IPS-20b (cell line): ENCODE measurements around the gene RERE.
A peak's percentile ranks its signal among the peaks of the same experiment; 100 is the strongest.
"Not testable (repeated sequence)": the region's sequence is repeated elsewhere in the genome, so short reads cannot be mapped to it uniquely, and the experiment has no call there.

Source experiments
- H3K27ac ChIP-seq: one replicate; pipeline ENCODE4 v1.5.1; 2013; ENCODE audit warnings: low read length
- H3K27me3 ChIP-seq: 2 replicates; pipeline ENCODE4 v1.6.1; 2013; ENCODE audit warnings: mild to moderate bottlenecking, low read length, inconsistent platforms; ENCODE audit not compliant: insufficient read depth
- H3K36me3 ChIP-seq: 2 replicates; pipeline ENCODE4 v1.6.1; 2013; ENCODE audit warnings: low read depth, mild to moderate bottlenecking, inconsistent platforms, low read length, moderate library complexity; ENCODE audit not compliant: insufficient read depth
- H3K4me1 ChIP-seq: 2 replicates; pipeline ENCODE4 v1.6.1; 2013; ENCODE audit warnings: mild to moderate bottlenecking, control low read depth, inconsistent platforms, low read length, moderate library complexity; ENCODE audit not compliant: insufficient read depth
- H3K4me3 ChIP-seq: 2 replicates; pipeline ENCODE4 v1.5.1; 2013; ENCODE audit warnings: mild to moderate bottlenecking, low read length, inconsistent platforms
- H3K9ac ChIP-seq: 2 replicates; pipeline ENCODE4 v1.6.1; 2013; ENCODE audit warnings: low read depth, mild to moderate bottlenecking, inconsistent platforms, low read length, moderate library complexity
- H3K9me3 ChIP-seq: 2 replicates; pipeline ENCODE4 v1.6.1; 2013; ENCODE audit warnings: mild to moderate bottlenecking, low read depth, low read length, inconsistent platforms; ENCODE audit not compliant: insufficient read depth

The RERE gene

GRCh38 chr1:8745346-8745745 lies 72.1 kb downstream of the RERE start:
- Histone ChIP-seq H3K4me3 (no peak overlapping the region), H3K9me3 (no peaks in the 10 kb centered on the region; the same call in 1 of the 2 replicates), H3K36me3 (no peaks in the 10 kb centered on the region), H3K27ac (no peak overlapping the region), H3K4me1 (no peaks in the 10 kb centered on the region), H3K9ac (no peak overlapping the region), H3K27me3 (no peaks in the 10 kb centered on the region)

- Histone ChIP-seq H3K4me1 (no peaks in the 10 kb centered on the region), H3K27me3 (no peaks in the 10 kb centered on the region), H3K27ac (no peak overlapping the region), H3K9ac (no peak overlapping the region), H3K9me3 (peaks cover 11% of the 10 kb centered on the region), H3K4me3 (no peak overlapping the region), H3K36me3 (peaks cover 11% of the 10 kb centered on the region)
Measured at GRCh38 chr1:8742022-8742924, 75.2 kb downstream of the RERE start.

DNA sequence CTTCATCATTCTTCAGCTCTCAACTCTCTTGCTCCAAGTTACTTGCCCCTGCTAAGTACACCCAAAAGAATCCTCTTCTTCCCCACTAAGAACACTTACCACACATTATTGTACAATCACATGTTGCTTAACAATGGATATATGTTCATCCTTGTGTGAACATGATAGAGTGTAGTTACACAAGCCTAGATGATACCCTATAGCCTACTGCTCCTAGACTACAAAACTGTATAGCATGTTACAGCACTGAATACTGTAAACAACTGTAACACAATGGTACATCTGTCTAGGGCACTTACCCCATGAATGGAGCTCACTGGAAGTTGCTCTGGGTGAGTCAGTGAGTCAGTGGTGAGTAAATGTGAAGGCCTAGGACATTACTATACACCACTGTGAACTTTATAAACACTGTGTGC lies 77.4 kb downstream of the RERE start:
- H3K27ac ChIP-seq: no peak overlapping the region

DNA sequence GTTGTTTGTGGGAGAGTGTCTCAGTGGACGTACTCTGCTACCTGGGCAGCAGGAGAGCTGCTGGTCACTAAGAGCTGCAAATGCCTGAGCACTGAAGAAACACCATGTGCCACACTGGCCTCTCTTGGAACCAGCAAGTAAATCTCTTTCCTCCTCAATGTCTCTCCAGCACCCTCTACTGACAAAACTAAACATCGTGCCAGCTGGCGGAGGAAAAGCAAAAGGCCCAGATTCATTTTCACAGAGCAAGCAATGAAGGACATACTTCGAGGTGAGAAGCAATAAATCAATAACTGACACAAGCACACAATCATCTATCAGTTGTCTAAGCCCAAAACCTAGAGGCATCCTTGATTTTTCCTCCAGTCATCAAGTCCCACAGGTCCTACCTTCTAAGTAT lies 78.1 kb downstream of the RERE start:
- H3K36me3 ChIP-seq: peaks cover 11% of the 10 kb centered on the region
- no peaks in the 10 kb centered on the region for H3K4me1 ChIP-seq
- no peaks in the 10 kb centered on the region for H3K27me3 ChIP-seq
- peaks cover 11% of the 10 kb centered on the region for H3K9me3 ChIP-seq
- H3K4me3 ChIP-seq: no peak overlapping the region
- no peak overlapping the region for H3K9ac ChIP-seq
- no peak overlapping the region for H3K27ac ChIP-seq

More for the DNA sequence above, 77.4 kb downstream of the RERE start:
- peaks cover 11% of the 10 kb centered on the region for H3K36me3 ChIP-seq
- no peak overlapping the region for H3K4me3 ChIP-seq
- H3K4me1 ChIP-seq: no peaks in the 10 kb centered on the region
- peaks cover 11% of the 10 kb centered on the region for H3K9me3 ChIP-seq
- H3K27me3 ChIP-seq: no peaks in the 10 kb centered on the region
- H3K9ac ChIP-seq: no peak overlapping the region

DNA sequence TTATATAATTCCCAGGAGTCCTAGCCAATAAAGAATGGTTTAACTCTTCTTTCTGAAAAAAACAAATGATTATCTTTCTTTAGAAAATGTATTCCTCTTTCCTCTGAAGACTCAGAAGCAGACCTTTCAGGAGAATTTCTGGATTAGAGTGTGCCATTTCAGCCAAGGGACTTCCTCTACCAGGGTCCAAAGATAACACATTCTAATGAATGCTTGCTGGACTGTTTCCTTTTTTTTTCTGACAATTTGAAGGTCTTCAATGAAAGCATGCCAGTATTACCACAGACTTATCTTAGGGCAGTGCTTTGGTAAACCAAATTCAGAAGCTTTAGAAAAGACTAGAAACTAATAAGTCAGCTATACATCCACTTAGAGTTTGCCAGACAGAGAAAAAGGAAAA lies 80.5 kb downstream of the RERE start:
- H3K9ac ChIP-seq: no peak overlapping the region
- peaks cover 17% of the 10 kb centered on the region for H3K9me3 ChIP-seq
- H3K27ac ChIP-seq: no peak overlapping the region

DNA sequence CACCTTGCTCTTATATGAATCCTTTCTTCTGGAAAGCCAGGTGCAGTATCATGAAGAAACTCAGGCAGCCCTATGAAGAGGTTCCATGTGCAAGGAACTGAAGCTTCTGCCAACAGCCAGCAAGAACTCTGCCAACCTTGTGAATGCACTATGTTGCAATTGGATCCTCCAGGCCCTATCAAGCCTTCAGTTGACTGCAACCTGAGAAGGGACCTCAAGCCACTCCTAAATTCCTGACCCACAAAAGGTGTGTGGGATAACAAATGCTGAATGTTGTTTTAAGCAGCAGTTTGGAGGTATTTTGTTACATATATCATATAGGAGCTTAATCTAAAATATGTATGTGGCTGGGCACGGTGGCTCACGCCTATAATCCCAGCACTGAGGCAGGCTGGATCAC lies 84.0 kb downstream of the RERE start:
- Histone ChIP-seq H3K4me1 (peaks cover 6% of the 10 kb centered on the region; the same call in 1 of the 2 replicates), H3K27me3 (no peaks in the 10 kb centered on the region), H3K27ac (no peak overlapping the region), H3K36me3 (no peaks in the 10 kb centered on the region), H3K9me3 (peaks cover 16% of the 10 kb centered on the region; the same call in 1 of the 2 replicates), H3K4me3 (no peak overlapping the region), H3K9ac (no peak overlapping the region)

More for the DNA sequence above, 80.5 kb downstream of the RERE start:
- H3K27me3 ChIP-seq: no peaks in the 10 kb centered on the region
- no peaks in the 10 kb centered on the region for H3K4me1 ChIP-seq
- H3K36me3 ChIP-seq: peaks cover 11% of the 10 kb centered on the region
- no peak overlapping the region for H3K4me3 ChIP-seq

- no peaks in the 10 kb centered on the region for H3K27me3 ChIP-seq
- H3K4me3 ChIP-seq: peak overlapping the region; percentile 40; the same call in 1 of the 2 replicates
- peaks cover 6% of the 10 kb centered on the region; the same call in 1 of the 2 replicates for H3K4me1 ChIP-seq
- H3K27ac ChIP-seq: no peak overlapping the region
- peaks cover 16% of the 10 kb centered on the region; the same call in 1 of the 2 replicates for H3K9me3 ChIP-seq
- no peaks in the 10 kb centered on the region for H3K36me3 ChIP-seq
- H3K9ac ChIP-seq: peak overlapping the region; percentile 19; the same call in 1 of the 2 replicates
Measured at GRCh38 chr1:8731162-8731561, 86.3 kb downstream of the RERE start.

- no peaks in the 10 kb centered on the region for H3K36me3 ChIP-seq
- H3K9ac ChIP-seq: no peak overlapping the region
- no peak overlapping the region for H3K27ac ChIP-seq
- no peak overlapping the region for H3K4me3 ChIP-seq
- peaks cover 16% of the 10 kb centered on the region; the same call in 1 of the 2 replicates for H3K9me3 ChIP-seq
- H3K27me3 ChIP-seq: no peaks in the 10 kb centered on the region
- H3K4me1 ChIP-seq: peaks cover 6% of the 10 kb centered on the region; the same call in 1 of the 2 replicates
Measured at GRCh38 chr1:8728464-8728863, 89.0 kb downstream of the RERE start.

DNA sequence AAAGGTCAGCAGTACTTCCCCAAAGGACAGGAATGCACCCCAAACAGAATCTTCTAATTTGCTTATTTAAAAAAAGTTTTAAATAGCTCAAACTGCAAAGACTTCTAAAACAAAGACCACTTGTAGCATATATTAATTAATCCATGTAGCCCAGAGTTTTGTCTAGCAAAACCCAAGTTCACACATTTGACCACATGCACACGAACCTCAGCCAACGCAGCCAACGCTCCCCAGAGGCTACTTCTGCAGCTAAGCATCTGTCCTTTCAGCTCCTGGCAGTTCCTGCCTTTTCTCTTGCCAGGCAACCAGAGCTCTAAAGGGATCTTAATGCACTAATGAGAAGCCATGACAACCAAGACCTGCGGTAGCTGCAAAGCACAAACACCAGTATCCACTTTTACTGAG lies 89.6 kb downstream of the RERE start:
- H3K27me3 ChIP-seq: no peaks in the 10 kb centered on the region
- peaks cover 16% of the 10 kb centered on the region; the same call in 1 of the 2 replicates for H3K9me3 ChIP-seq
- H3K36me3 ChIP-seq: no peaks in the 10 kb centered on the region
- H3K27ac ChIP-seq: no peak overlapping the region
- no peak overlapping the region for H3K9ac ChIP-seq
- peaks cover 6% of the 10 kb centered on the region; the same call in 1 of the 2 replicates for H3K4me1 ChIP-seq
- H3K4me3 ChIP-seq: no peak overlapping the region

- not testable (repeated sequence) for H3K4me3 ChIP-seq, H3K4me1 ChIP-seq, H3K27ac ChIP-seq, H3K36me3 ChIP-seq, H3K27me3 ChIP-seq, H3K9ac ChIP-seq
- peaks cover 13% of the 10 kb centered on the region; the same call in 1 of the 2 replicates for H3K9me3 ChIP-seq
Measured at GRCh38 chr1:8727316-8727715, 90.1 kb downstream of the RERE start.

DNA sequence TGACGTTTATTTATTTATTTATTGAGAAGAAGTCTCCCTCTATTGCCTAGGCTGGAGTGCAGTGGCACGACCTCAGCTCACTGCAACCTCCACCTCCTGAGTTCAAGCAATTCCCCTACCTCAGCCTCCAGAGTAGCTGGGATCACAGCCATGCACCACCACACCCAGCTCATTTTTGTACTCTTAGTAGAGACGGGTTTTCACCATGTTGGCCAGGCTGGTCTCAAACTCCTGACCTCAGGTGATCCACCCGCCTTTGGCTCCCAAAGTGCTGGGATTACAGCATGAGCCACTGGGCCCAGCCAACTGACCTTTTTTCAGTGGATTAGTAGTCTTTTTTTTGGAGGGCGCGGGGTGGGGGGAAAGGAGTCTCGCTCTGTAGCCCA lies 90.6 kb downstream of the RERE start:
- H3K27me3 ChIP-seq, H3K9me3 ChIP-seq, H3K4me3 ChIP-seq, H3K27ac ChIP-seq, H3K36me3 ChIP-seq, H3K4me1 ChIP-seq, H3K9ac ChIP-seq: not testable (repeated sequence)

- H3K4me3 ChIP-seq: no peak overlapping the region
- no peaks in the 10 kb centered on the region for H3K36me3 ChIP-seq
- H3K9me3 ChIP-seq: no peaks in the 10 kb centered on the region
- H3K27ac ChIP-seq: no peak overlapping the region
- H3K27me3 ChIP-seq: no peaks in the 10 kb centered on the region
- peaks cover 13% of the 10 kb centered on the region; the same call in 1 of the 2 replicates for H3K4me1 ChIP-seq
- H3K9ac ChIP-seq: no peak overlapping the region
Measured at GRCh38 chr1:8723010-8723409, 94.4 kb downstream of the RERE start.
